ENCODE measurements around the gene TCOF1. TPM values are rescaled to one million over a fixed set of nuclear protein-coding genes. Genes with fewer than 3 reads are reported as not detected.

The TCOF1 gene
- polyA plus RNA-seq, 3 donors, result 33.0 to 36.4 (median 34.0) TPM

GRCh38 chr5:150323819-150324218 is 33.7 kb upstream of the TCOF1 start:
- no peak for DNase-seq (ENCODE audit: low read depth in 3 of 3, low spot score in 2 of 3)

GRCh38 chr5:150325426-150325825 is 32.1 kb upstream of the TCOF1 start:
- no peak for DNase-seq (ENCODE audit: low read depth in 3 of 3, low spot score in 2 of 3)

GRCh38 chr5:150326707-150327106 is 30.8 kb upstream of the TCOF1 start:
- DNase-seq (ENCODE audit: low read depth in 3 of 3, low spot score in 2 of 3), result no peak

GRCh38 chr5:150327139-150327538 is 30.4 kb upstream of the TCOF1 start:
- DNase-seq (ENCODE audit: low read depth in 3 of 3, low spot score in 2 of 3), result no peak

GRCh38 chr5:150328515-150328914 is 29.0 kb upstream of the TCOF1 start:
- no peak for DNase-seq (ENCODE audit: low read depth in 3 of 3, low spot score in 2 of 3)

GRCh38 chr5:150329038-150329437 is 28.5 kb upstream of the TCOF1 start:
- no peak for DNase-seq (ENCODE audit: low read depth in 3 of 3, low spot score in 2 of 3)

- no peak for DNase-seq (ENCODE audit: low read depth in 3 of 3, low spot score in 2 of 3)
These were observed 27.3 kb upstream of the TCOF1 start for GRCh38 chr5:150329881-150330876.

- DNase-seq (ENCODE audit: low read depth in 3 of 3, low spot score in 2 of 3), result no peak
These were observed 24.1 kb upstream of the TCOF1 start for GRCh38 chr5:150333400-150333799.

- DNase-seq (ENCODE audit: low read depth in 3 of 3, low spot score in 2 of 3), result no peak
These were observed 21.7 kb upstream of the TCOF1 start for GRCh38 chr5:150335778-150336177.

GRCh38 chr5:150338546-150338945 is 19.0 kb upstream of the TCOF1 start:
- no peak for DNase-seq (ENCODE audit: low read depth in 3 of 3, low spot score in 2 of 3)

- DNase-seq (ENCODE audit: low read depth in 3 of 3, low spot score in 2 of 3), result no peak
These were observed 18.3 kb upstream of the TCOF1 start for GRCh38 chr5:150339165-150339564.

- DNase-seq (ENCODE audit: low read depth in 3 of 3, low spot score in 2 of 3), result no peak
These were observed 17.7 kb upstream of the TCOF1 start for GRCh38 chr5:150339841-150340240.

- no peak for DNase-seq (ENCODE audit: low read depth in 3 of 3, low spot score in 2 of 3)
These were observed 16.8 kb upstream of the TCOF1 start for GRCh38 chr5:150340614-150341255.

GRCh38 chr5:150341331-150341730 is 16.2 kb upstream of the TCOF1 start:
- DNase-seq (ENCODE audit: low read depth in 3 of 3, low spot score in 2 of 3), result no peak

GRCh38 chr5:150341989-150342388 is 15.5 kb upstream of the TCOF1 start:
- DNase-seq (ENCODE audit: low read depth in 3 of 3, low spot score in 2 of 3), result no peak

- DNase-seq (ENCODE audit: low read depth in 3 of 3, low spot score in 2 of 3), result no peak
These were observed 14.9 kb upstream of the TCOF1 start for GRCh38 chr5:150342583-150342982.

- DNase-seq (ENCODE audit: low read depth in 3 of 3, low spot score in 2 of 3), result no peak
These were observed 13.4 kb upstream of the TCOF1 start for GRCh38 chr5:150343994-150344631.

GRCh38 chr5:150345716-150346115 is 11.8 kb upstream of the TCOF1 start:
- no peak for DNase-seq (ENCODE audit: low read depth in 3 of 3, low spot score in 2 of 3)

GRCh38 chr5:150346592-150346991 is 10.9 kb upstream of the TCOF1 start:
- no peak for DNase-seq (ENCODE audit: low read depth in 3 of 3, low spot score in 2 of 3)

- DNase-seq (ENCODE audit: low read depth in 3 of 3, low spot score in 2 of 3), result no peak
These were observed 10.5 kb upstream of the TCOF1 start for GRCh38 chr5:150347003-150347402.

GRCh38 chr5:150347451-150347850 is 10.0 kb upstream of the TCOF1 start:
- no peak for DNase-seq (ENCODE audit: low read depth in 3 of 3, low spot score in 2 of 3)

Data from right renal cortex interstitium (tissue), 3 donors.